Measurements from ENCODE around the gene TAS2R39. TPM values are rescaled to one million over a fixed set of nuclear protein-coding genes. Genes with fewer than 3 reads are reported as not detected.

Gene TAS2R39
- total RNA-seq, 1 experiment from 2014 or later = not detected

DNA sequence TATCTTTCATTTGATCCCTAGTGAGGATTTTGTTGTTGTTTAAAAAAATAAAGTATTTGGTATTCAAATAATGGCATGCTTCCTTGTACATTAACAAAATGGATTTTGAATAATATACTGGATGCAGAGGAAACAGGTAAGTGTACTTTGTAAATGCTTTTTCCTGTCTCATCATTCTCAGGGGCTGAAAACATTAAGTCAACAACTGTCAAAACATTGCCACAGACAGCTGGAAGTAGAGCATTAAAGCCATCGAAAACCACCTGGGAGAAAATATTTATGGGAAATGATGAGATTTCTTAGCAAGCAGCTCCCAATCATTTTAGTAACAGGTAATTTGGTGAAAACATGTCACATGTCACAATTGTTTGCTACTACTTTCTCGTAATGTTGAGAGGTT lies 10.7 kb downstream of the TAS2R39 start:
- no peak overlapping the region for H2BK120ac ChIP-seq (ENCODE audit: low read depth, low read length, poor library complexity, severe bottlenecking)
- no peaks in the 10 kb centered on the region for H3K79me1 ChIP-seq (ENCODE audit: insufficient read depth, low read depth, low read length, poor library complexity, severe bottlenecking)
- H2BK5ac ChIP-seq (ENCODE audit: insufficient read length, low read length) = no peak overlapping the region
- H2BK20ac ChIP-seq (ENCODE audit: low read depth, low read length, poor library complexity, severe bottlenecking) = no peak overlapping the region
- H3K4me2 ChIP-seq (ENCODE audit: insufficient read depth, insufficient read length, low read length) = no peak overlapping the region
- no peak overlapping the region for H3K56ac ChIP-seq (ENCODE audit: insufficient read length, low read depth, low read length)
- no peak overlapping the region for H4K5ac ChIP-seq (ENCODE audit: insufficient read length, low read depth, low read length)
- H3K27me3 ChIP-seq (ENCODE audit: insufficient read depth, low read length) = no peaks in the 10 kb centered on the region
- H2AK5ac ChIP-seq (ENCODE audit: insufficient read length, low read length) = no peak overlapping the region
- H4K91ac ChIP-seq (ENCODE audit: insufficient read length, low read depth, low read length) = no peak overlapping the region
- H4K8ac ChIP-seq (replicated peaks; ENCODE audit: insufficient read length, low read depth, low read length) = no peak overlapping the region
- H3T11ph ChIP-seq (ENCODE audit: low read length) = no peak overlapping the region
- H3K9me3 ChIP-seq (ENCODE audit: control insufficient read depth, low read depth, low read length) = no peaks in the 10 kb centered on the region
- no peak overlapping the region for H3K4ac ChIP-seq (ENCODE audit: low read depth, low read length)
- no peaks in the 10 kb centered on the region for H4K20me1 ChIP-seq (ENCODE audit: control insufficient read depth, insufficient read depth, insufficient read length)
- no peaks in the 10 kb centered on the region for H3K4me1 ChIP-seq (ENCODE audit: insufficient read depth, low read length)
- no peak overlapping the region for H3K23ac ChIP-seq (ENCODE audit: insufficient read length, low read depth, low read length)
- H3K79me2 ChIP-seq (ENCODE audit: insufficient read depth, low read length) = no peaks in the 10 kb centered on the region
- H2AFZ ChIP-seq (ENCODE audit: low read length) = no peak overlapping the region
- no peak for DNase-seq
- WGBS (ENCODE audit: extremely low coverage, insufficient read length, low lambda C conversion rate) = no CpG with 5 or more reads among the region's 2 CpGs
- H3K4me3 Mint-ChIP-seq = no peak overlapping the region
- no peak overlapping the region for H3K18ac ChIP-seq (ENCODE audit: insufficient read length, low read depth, low read length)
- H3K14ac ChIP-seq (ENCODE audit: insufficient read depth, low read length) = no peak overlapping the region
- H2BK12ac ChIP-seq (ENCODE audit: insufficient read length, low read depth, low read length) = no peak overlapping the region
- H3K27ac ChIP-seq (ENCODE audit: insufficient read length, low read depth, low read length) = no peak overlapping the region
- no peak overlapping the region for H2BK15ac ChIP-seq (ENCODE audit: low read depth, low read length)
- H3K27me3 Mint-ChIP-seq (ENCODE audit: low read depth) = no peaks in the 10 kb centered on the region; the same call in 1 of the 2 replicates
- no peak overlapping the region for H3K9ac ChIP-seq (ENCODE audit: extremely low read depth, insufficient read length, low read length)
- H3K27ac Mint-ChIP-seq = no peak overlapping the region
- TF ChIP-seq, protein P1, sequence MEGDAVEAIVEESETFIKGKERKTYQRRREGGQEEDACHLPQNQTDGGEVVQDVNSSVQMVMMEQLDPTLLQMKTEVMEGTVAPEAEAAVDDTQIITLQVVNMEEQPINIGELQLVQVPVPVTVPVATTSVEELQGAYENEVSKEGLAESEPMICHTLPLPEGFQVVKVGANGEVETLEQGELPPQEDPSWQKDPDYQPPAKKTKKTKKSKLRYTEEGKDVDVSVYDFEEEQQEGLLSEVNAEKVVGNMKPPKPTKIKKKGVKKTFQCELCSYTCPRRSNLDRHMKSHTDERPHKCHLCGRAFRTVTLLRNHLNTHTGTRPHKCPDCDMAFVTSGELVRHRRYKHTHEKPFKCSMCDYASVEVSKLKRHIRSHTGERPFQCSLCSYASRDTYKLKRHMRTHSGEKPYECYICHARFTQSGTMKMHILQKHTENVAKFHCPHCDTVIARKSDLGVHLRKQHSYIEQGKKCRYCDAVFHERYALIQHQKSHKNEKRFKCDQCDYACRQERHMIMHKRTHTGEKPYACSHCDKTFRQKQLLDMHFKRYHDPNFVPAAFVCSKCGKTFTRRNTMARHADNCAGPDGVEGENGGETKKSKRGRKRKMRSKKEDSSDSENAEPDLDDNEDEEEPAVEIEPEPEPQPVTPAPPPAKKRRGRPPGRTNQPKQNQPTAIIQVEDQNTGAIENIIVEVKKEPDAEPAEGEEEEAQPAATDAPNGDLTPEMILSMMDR (conservative IDR thresholded peaks at IDR 0.05) = no peak
- no peaks in the 10 kb centered on the region for H3K36me3 Mint-ChIP-seq (ENCODE audit: insufficient read depth in 1 of 3, low read depth in 3 of 3)
- no peaks in the 10 kb centered on the region for H3K23me2 ChIP-seq (ENCODE audit: insufficient read length, low read depth, low read length, poor library complexity, severe bottlenecking)
- peaks cover 0 to 3% of the 10 kb centered on the region in 2 experiments; a peak in 2 of 5 replicates for H3K9me3 Mint-ChIP-seq
- H3K4me1 Mint-ChIP-seq = peaks cover 6% of the 10 kb centered on the region in 2 experiments; a peak in 3 of 4 replicates

Measured in H9 (cell line).